SJCRH30 (cell line): Measurements from ENCODE around the gene MIP. TPM values are rescaled to one million over a fixed set of nuclear protein-coding genes. Genes with fewer than 3 reads are reported as not detected.
A peak's percentile ranks its signal among the peaks of the same experiment; 100 is the strongest.
"Not testable (repeated sequence)": the region's sequence is repeated elsewhere in the genome, so short reads cannot be mapped to it uniquely, and the experiment has no call there.

Experiments used
- DNase-seq, 2 experiments: peaks; one replicate each; pipeline ENCODE4 v3.0.0-alpha.2; 2015 to 2020
- H3K27ac ChIP-seq: fragments of 250-450 bp; sonication (Bioruptor Pico); 2 replicates; pipeline ENCODE4 v1.5.1; 2020; ENCODE audit warnings: mild to moderate bottlenecking, moderate library complexity
- H3K27me3 ChIP-seq: fragments of 250-450 bp; sonication (Bioruptor Pico); 2 replicates; pipeline ENCODE4 v1.5.1; 2020; ENCODE audit warnings: mild to moderate bottlenecking, moderate library complexity
- H3K36me3 ChIP-seq: fragments of 250-450 bp; sonication (Bioruptor Pico); 2 replicates; pipeline ENCODE4 v1.5.1; 2020; ENCODE audit warnings: mild to moderate bottlenecking, moderate library complexity
- H3K4me1 ChIP-seq: fragments of 250-450 bp; sonication (Bioruptor Pico); 2 replicates; pipeline ENCODE4 v1.5.1; 2020; ENCODE audit warnings: mild to moderate bottlenecking, moderate library complexity
- H3K4me3 ChIP-seq: fragments of 250-450 bp; sonication (Bioruptor Pico); 2 replicates; pipeline ENCODE4 v1.5.1; 2020; ENCODE audit warnings: mild to moderate bottlenecking, moderate library complexity
- H3K9me3 ChIP-seq: fragments of 250-450 bp; sonication (Bioruptor Pico); replicated peaks from 2 replicates; pipeline ENCODE4 v1.5.1; 2020; ENCODE audit warnings: mild to moderate bottlenecking, moderate library complexity
- total RNA-seq: library from RNA; depleted of rRNA; stranded (reverse); fragments of >200 nt; shearing (Covaris generic); gene quantifications from 2 replicates; pipeline ENCODE4 v1.2.3, GENCODE V29; 2014; rRNA removed

Gene MIP
- total RNA-seq: not detected in 2 replicates

- Histone ChIP-seq H3K27me3 (no peaks in the 10 kb centered on the region), H3K4me1 (peaks cover 4% of the 10 kb centered on the region)
- no peak for DNase-seq
These were observed at the start of gene MIP for GRCh38 chr12:56454557-56454956. TSS of gene MIP (minus strand) at chr12:56454657. CDS start at chr12:56454613, 44 bp downstream.

DNA sequence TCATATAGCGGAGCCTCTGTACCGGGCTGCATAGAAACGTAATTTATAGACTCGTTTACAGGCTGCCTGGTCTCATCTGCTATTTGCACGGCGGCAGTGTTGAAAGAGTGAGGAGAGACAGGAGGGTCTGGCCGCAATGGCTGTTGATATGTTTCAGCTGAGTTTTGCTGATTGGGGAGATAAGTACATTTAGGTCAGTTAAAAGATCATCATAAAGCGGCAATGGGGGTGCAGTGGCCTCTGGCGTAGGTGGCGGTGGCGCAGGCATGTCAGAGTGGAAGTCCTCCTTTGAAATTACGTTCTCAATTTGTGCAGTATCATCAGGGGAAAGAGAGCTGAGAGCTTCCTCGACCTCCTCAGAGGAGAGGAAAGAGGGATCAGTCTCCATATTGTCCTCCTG, 45.4 kb upstream of the MIP start:
- DNase-seq, H3K4me1 ChIP-seq, H3K27ac ChIP-seq, H3K9me3 ChIP-seq, H3K27me3 ChIP-seq, H3K4me3 ChIP-seq, H3K36me3 ChIP-seq: not testable (repeated sequence)

More at GRCh38 chr12:56454557-56454956, at the start of gene MIP:
- H3K36me3 ChIP-seq: no peaks in the 10 kb centered on the region
- H3K4me3 ChIP-seq: no peak within 1 kb of the TSS
- no peaks in the 10 kb centered on the region for H3K9me3 ChIP-seq
- no peak within 1 kb of the TSS for H3K27ac ChIP-seq

DNA sequence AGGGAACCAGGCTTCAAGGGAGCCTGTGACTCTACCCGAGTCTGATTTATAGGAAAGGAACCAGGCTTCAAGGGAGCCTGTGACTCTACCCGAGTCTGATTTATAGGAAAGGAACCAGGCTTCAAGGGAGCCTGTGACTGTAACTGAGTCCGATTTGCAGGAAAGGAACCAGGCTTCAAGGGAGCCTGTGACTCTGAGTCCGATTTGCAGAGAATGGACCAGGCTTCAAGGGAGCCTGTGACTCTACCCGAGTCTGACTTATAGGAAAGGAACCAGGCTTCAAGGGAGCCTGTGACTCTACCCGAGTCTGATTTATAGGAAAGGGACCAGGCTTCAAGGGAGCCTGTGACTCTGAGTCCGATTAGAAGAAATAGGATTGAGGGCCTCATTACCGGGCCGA, 45.0 kb upstream of the MIP start:
- H3K4me1 ChIP-seq, DNase-seq, H3K4me3 ChIP-seq, H3K27ac ChIP-seq, H3K9me3 ChIP-seq, H3K36me3 ChIP-seq, H3K27me3 ChIP-seq: not testable (repeated sequence)

DNA sequence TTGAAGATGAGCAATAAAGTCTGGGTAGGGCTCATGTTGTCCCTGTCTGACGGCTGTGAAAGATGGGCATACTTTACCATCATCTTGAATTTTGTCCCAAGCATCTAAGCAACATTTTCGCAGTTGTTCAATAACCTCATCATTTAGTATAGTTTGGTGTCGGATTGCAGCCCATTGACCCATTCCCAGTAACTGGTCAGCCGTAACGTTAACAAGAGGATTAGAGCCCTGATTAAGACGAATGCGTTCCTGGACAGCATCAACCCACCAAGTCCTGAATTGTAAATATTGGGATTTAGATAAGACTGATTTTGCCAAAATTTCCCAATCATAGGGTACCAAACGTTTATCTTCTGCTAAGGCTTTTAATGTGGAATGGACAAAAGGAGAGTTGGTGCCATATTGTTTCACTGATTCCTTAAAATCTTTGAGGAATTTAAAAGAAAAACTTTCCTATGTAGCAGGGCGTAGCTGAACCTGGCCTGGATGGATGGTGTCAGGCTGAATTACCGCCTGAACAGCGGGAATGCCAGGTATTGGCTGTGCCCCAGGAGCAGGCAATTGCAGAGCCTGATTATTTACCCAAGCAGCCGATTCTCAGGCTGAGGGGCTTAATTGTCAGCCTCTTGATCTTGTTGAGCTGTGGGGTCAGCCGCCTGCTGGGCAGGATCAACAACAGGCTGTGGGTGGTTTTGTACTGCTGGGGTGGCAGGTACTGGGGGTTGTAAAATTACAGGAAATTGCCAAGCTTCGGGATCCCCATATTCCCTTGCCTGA, 43.9 kb upstream of the MIP start:
- peak; percentile 27 to 45 for DNase-seq
- H3K9me3 ChIP-seq, H3K36me3 ChIP-seq, H3K4me1 ChIP-seq, H3K27ac ChIP-seq, H3K27me3 ChIP-seq, H3K4me3 ChIP-seq: not testable (repeated sequence)

- H3K36me3 ChIP-seq, H3K9me3 ChIP-seq: not testable (repeated sequence)
- DNase-seq: peak; percentile 43 to 45
These were observed 42.2 kb upstream of the MIP start for GRCh38 chr12:56496704-56497103.

DNA sequence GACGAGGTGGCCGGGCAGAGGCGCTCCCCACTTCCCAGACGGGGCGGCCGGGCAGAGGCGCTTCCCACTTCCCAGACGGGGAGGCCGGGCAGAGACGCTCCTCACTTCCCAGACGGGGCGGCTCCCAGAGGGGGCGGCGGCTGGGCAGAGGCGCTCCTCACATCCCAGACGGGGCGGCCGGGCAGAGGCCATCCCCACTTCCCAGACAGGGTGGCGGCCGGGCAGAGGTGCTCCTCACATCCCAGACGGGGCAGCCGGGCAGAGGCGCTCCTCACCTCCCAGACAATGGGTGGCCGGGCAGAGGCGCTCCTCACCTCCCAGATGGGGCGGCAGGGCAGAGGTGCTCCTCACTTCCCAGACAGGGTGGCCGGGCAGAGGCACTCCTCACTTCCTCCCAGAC, 40.0 kb upstream of the MIP start:
- H3K4me3 ChIP-seq, H3K4me1 ChIP-seq, H3K9me3 ChIP-seq, H3K27ac ChIP-seq, H3K36me3 ChIP-seq, H3K27me3 ChIP-seq, DNase-seq: not testable (repeated sequence)

More at GRCh38 chr12:56496704-56497103, 42.2 kb upstream of the MIP start:
- H3K4me1 ChIP-seq, H3K27me3 ChIP-seq, H3K27ac ChIP-seq, H3K4me3 ChIP-seq: not testable (repeated sequence)

GRCh38 chr12:56494106-56494415, 39.6 kb upstream of the MIP start:
- not testable (repeated sequence) for H3K4me3 ChIP-seq, H3K36me3 ChIP-seq, H3K4me1 ChIP-seq, H3K27me3 ChIP-seq, DNase-seq, H3K9me3 ChIP-seq, H3K27ac ChIP-seq

DNA sequence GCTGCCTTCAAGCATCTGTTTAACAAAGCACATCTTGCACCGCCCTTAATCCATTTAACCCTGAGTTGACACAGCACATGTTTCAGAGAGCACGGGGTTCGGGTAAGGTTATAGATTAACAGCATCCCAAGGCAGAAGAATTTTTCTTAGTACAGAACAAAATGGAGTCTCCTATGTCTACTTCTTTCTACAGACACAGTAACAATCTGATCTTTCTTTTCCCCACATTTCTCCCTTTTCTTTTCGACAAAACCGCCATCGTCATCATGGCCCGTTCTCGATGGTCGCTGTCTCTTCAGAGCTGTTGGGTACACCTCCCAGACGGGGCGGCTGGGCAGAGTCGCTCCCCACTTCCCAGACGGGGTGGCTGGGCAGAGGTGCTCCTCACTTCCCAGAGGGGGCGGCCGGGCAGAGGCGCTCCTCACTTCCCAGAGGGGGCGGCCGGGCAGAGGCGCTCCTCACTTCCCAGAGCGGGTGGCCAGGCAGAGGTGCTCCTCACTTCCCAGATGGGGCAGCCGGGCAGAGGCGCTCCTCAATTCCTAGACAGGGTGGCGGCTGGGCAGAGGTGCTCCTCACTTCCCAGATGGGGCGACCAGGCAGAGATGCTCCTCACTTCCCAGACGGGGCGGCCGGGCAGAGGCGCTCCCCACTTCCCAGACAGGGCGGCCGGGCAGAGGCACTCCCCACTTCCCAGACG, 39.1 kb upstream of the MIP start:
- not testable (repeated sequence) for H3K4me3 ChIP-seq, H3K4me1 ChIP-seq, H3K9me3 ChIP-seq, DNase-seq, H3K27me3 ChIP-seq, H3K36me3 ChIP-seq, H3K27ac ChIP-seq

DNA sequence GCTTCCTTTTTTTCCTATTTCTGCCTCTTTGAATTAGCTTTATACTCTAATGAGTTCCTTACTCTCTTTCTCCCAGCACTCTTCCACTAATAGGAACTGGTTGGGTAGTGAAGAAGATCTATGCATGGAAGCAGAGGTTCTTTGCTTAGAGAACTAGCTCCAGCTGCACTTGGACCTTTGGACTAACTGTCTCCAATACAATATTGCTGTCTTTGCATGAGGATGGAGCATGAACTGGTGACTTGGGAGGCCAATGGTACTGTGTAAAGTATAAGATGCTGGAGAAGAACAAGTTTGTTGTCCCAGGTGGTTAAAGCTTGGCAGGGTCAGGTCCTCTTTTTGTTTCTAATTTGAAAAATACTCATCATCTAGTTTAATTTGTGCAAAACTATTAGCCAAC, 35.9 kb upstream of the MIP start:
- no peaks in the 10 kb centered on the region for H3K36me3 ChIP-seq
- no peak overlapping the region for H3K27ac ChIP-seq
- H3K27me3 ChIP-seq: no peaks in the 10 kb centered on the region
- H3K9me3 ChIP-seq: no peaks in the 10 kb centered on the region
- no peaks in the 10 kb centered on the region for H3K4me1 ChIP-seq
- H3K4me3 ChIP-seq: no peak overlapping the region
- no peak for DNase-seq

DNA sequence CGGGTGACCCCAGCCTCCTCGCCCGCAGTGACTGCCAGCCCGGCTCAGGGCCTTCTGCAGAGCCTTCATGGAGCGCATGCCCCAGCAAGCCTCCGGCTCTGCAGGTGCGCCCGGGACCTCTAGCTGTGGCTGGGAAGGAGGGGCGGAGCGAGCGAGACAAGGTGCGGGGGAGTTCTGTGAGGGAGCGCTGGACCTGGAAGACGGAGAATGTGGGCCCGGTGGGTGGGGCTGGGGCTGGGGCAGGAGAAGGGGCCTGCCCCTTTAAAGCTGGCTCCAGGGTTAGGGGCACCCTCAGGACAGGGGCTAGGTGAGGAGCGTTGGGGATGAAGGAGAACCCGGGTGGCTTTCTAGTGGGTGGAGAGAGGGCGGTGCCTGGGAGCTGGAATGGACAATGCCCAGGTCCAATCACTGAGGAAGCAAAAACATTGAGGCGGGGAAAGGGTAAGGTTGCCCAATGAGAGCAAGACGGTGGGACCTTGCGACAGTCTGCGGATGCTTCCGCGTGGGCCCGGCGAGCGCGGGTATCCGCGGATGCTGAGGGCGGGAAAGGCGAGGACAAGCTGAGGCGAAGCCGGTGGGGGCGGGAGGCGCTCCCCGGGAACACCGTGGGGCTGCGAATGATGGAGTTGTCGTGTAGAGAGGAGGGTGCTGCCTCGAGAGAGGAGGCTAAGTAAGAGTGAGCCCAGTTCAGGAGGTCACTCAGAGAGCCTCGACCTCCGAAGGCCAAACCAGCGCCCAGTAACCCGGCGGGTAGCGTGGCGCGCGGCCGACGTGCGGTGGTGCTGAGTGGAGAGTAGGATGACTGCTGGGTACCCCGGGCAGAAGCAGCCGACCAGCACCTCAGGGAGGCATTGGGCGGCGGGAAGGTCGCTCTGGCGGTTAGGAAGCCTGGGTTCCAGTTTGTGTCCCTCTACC, 33.8 kb upstream of the MIP start, which contains the start of gene GLS2:
TSS of gene GLS2 (minus strand) at position 121 of the 915 bp plus-strand sequence. CDS start at position 78, 43 bp downstream.
- Histone ChIP-seq H3K9me3 (no peaks in the 10 kb centered on the region), H3K4me1 (no peaks in the 10 kb centered on the region), H3K4me3 (no peak within 1 kb of the TSS), H3K36me3 (no peaks in the 10 kb centered on the region), H3K27me3 (no peaks in the 10 kb centered on the region), H3K27ac (no peak within 1 kb of the TSS)
- DNase-seq: no peak

- H3K9me3 ChIP-seq: no peaks in the 10 kb centered on the region
- H3K36me3 ChIP-seq: no peaks in the 10 kb centered on the region
- no peaks in the 10 kb centered on the region for H3K27me3 ChIP-seq
- no peak overlapping the region for H3K4me3 ChIP-seq
- DNase-seq: no peak
- no peak overlapping the region for H3K27ac ChIP-seq
- H3K4me1 ChIP-seq: no peaks in the 10 kb centered on the region
These were observed 33.1 kb upstream of the MIP start for GRCh38 chr12:56487448-56488040.

GRCh38 chr12:56486694-56487093, 32.2 kb upstream of the MIP start:
- no peaks in the 10 kb centered on the region for H3K9me3 ChIP-seq
- H3K4me3 ChIP-seq: no peak overlapping the region
- no peak for DNase-seq
- H3K36me3 ChIP-seq: no peaks in the 10 kb centered on the region
- no peaks in the 10 kb centered on the region for H3K27me3 ChIP-seq
- no peak overlapping the region for H3K27ac ChIP-seq
- no peaks in the 10 kb centered on the region for H3K4me1 ChIP-seq

GRCh38 chr12:56484566-56484965, 30.1 kb upstream of the MIP start:
- DNase-seq: no peak
- no peaks in the 10 kb centered on the region for H3K36me3 ChIP-seq
- no peak overlapping the region for H3K4me3 ChIP-seq
- no peak overlapping the region for H3K27ac ChIP-seq
- H3K4me1 ChIP-seq: no peaks in the 10 kb centered on the region
- H3K27me3 ChIP-seq: no peaks in the 10 kb centered on the region
- no peaks in the 10 kb centered on the region for H3K9me3 ChIP-seq

DNA sequence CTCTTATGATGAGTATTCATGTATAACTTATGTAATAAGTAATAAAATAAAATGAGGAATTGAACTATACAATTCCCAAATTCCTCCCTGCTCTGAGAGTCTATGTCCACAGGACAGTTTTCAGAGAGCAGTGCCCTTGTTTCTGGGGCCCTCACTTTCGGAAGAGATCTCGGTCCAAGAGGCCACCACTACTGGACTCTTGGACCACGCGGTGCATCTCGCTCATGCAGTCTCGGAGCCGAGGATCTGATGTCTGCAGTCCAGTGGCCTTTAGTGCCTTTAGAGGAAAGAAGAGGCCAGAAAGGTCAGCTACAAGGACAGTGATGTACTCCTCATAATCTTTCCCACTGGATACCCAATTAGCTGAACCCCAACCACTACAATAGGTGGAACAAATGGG, 25.2 kb upstream of the MIP start:
- Histone ChIP-seq H3K4me1 (no peaks in the 10 kb centered on the region), H3K4me3 (no peak overlapping the region), H3K36me3 (no peaks in the 10 kb centered on the region), H3K27me3 (no peaks in the 10 kb centered on the region), H3K9me3 (no peaks in the 10 kb centered on the region), H3K27ac (no peak overlapping the region)
- DNase-seq: no peak
